ENCODE results near the gene BAZ2B. TPM values are rescaled to one million over a fixed set of nuclear protein-coding genes. Genes with fewer than 3 reads are reported as not detected.

BAZ2B gene
- total RNA-seq, 2 experiments from 2014 or later: 8.1 to 8.4 TPM

- CTCF ChIA-PET: interaction anchor here (0.9 kb wide), 1 partner anchor 316 kb away, joined by 3 read pairs; no protein-coding TSS in a partner anchor
- POLR2A ChIA-PET: interaction anchor here (0.7 kb wide), 1 partner anchor 1418 kb away, joined by 11 read pairs; no protein-coding TSS in a partner anchor
Measured at GRCh38 chr2:159605441-159606178, 10.7 kb downstream of the BAZ2B start.

GRCh38 chr2:159604159-159604558, 12.2 kb downstream of the BAZ2B start:
- CTCF ChIA-PET: interaction anchor here (0.6 to 0.8 kb wide), 2 partner anchors 9 to 156 kb away, joined by 3 to 4 read pairs; no protein-coding TSS in a partner anchor
- Mint-ChIP-seq H3K4me3 (no peak overlapping the region), H3K4me1 (peaks cover 11% of the 10 kb centered on the region), H3K36me3 (ENCODE audit: low read depth) (no peaks in the 10 kb centered on the region), H3K9me3 (ENCODE audit: low read depth) (no peaks in the 10 kb centered on the region), H3K27me3 (no peaks in the 10 kb centered on the region), H3K27ac (no peak overlapping the region)
- intact Hi-C loops (cut with DNase I, micrococcal nuclease): no loop called here
- no peak for DNase-seq
- POLR2A ChIA-PET: no interaction called here
- no peak for ATAC-seq

More at GRCh38 chr2:159605441-159606178, 10.7 kb downstream of the BAZ2B start:
- ATAC-seq: no peak
- intact Hi-C loops (cut with DNase I, micrococcal nuclease): no loop called here
- DNase-seq: no peak
- H3K4me1 Mint-ChIP-seq: peaks cover 8% of the 10 kb centered on the region
- H3K27me3 Mint-ChIP-seq: no peaks in the 10 kb centered on the region
- H3K9me3 Mint-ChIP-seq (ENCODE audit: low read depth): no peaks in the 10 kb centered on the region
- H3K27ac Mint-ChIP-seq: no peak overlapping the region
- H3K4me3 Mint-ChIP-seq: no peak overlapping the region
- H3K36me3 Mint-ChIP-seq (ENCODE audit: low read depth): no peaks in the 10 kb centered on the region

- DNase-seq (peak; percentile 10), ATAC-seq (peak; percentile 84)
- CTCF ChIA-PET: interaction anchor here (0.7 kb wide), 1 partner anchor 38 kb away, joined by 3 read pairs; no protein-coding TSS in a partner anchor
- POLR2A ChIA-PET: no interaction called here
- no peaks in the 10 kb centered on the region for H3K36me3 Mint-ChIP-seq (ENCODE audit: low read depth)
- no peak overlapping the region for H3K27ac Mint-ChIP-seq
- intact Hi-C loops (cut with DNase I, micrococcal nuclease): no loop called here
- H3K4me3 Mint-ChIP-seq: no peak overlapping the region
- H3K4me1 Mint-ChIP-seq: peaks cover 9% of the 10 kb centered on the region
- H3K9me3 Mint-ChIP-seq (ENCODE audit: low read depth): no peaks in the 10 kb centered on the region
- H3K27me3 Mint-ChIP-seq: no peaks in the 10 kb centered on the region
Measured at GRCh38 chr2:159600752-159601151, 15.6 kb downstream of the BAZ2B start.

GRCh38 chr2:159595410-159596046, 20.8 kb downstream of the BAZ2B start:
- POLR2A ChIA-PET: no interaction called here
- Mint-ChIP-seq H3K36me3 (ENCODE audit: low read depth) (no peaks in the 10 kb centered on the region), H3K4me1 (peaks cover 2% of the 10 kb centered on the region), H3K9me3 (ENCODE audit: low read depth) (no peaks in the 10 kb centered on the region), H3K27me3 (no peaks in the 10 kb centered on the region), H3K27ac (no peak overlapping the region), H3K4me3 (no peak overlapping the region)
- ATAC-seq: no peak
- intact Hi-C loops (cut with DNase I, micrococcal nuclease): no loop called here
- CTCF ChIA-PET: interaction anchor here (1.0 to 1.1 kb wide), 2 partner anchors 9 to 93 kb away, joined by 3 read pairs; no protein-coding TSS in a partner anchor
- DNase-seq: no peak

GRCh38 chr2:159592441-159592840, 23.9 kb downstream of the BAZ2B start:
- ATAC-seq: no peak
- H3K4me3 Mint-ChIP-seq: no peak overlapping the region
- H3K27ac Mint-ChIP-seq: no peak overlapping the region
- intact Hi-C loops (cut with DNase I, micrococcal nuclease): no loop called here
- H3K36me3 Mint-ChIP-seq (ENCODE audit: low read depth): no peaks in the 10 kb centered on the region
- POLR2A ChIA-PET: no interaction called here
- no peaks in the 10 kb centered on the region for H3K27me3 Mint-ChIP-seq
- CTCF ChIA-PET: no interaction called here
- H3K4me1 Mint-ChIP-seq: no peaks in the 10 kb centered on the region
- no peak for DNase-seq
- H3K9me3 Mint-ChIP-seq (ENCODE audit: low read depth): no peaks in the 10 kb centered on the region

- intact Hi-C loops (cut with DNase I, micrococcal nuclease): no loop called here
- no peak overlapping the region for H3K27ac Mint-ChIP-seq
- H3K4me3 Mint-ChIP-seq: no peak overlapping the region
- H3K27me3 Mint-ChIP-seq: no peaks in the 10 kb centered on the region
- H3K36me3 Mint-ChIP-seq (ENCODE audit: low read depth): no peaks in the 10 kb centered on the region
- no peaks in the 10 kb centered on the region for H3K4me1 Mint-ChIP-seq
- DNase-seq (no peak), ATAC-seq (no peak)
- CTCF ChIA-PET: no interaction called here
- POLR2A ChIA-PET: no interaction called here
- H3K9me3 Mint-ChIP-seq (ENCODE audit: low read depth): no peaks in the 10 kb centered on the region
Measured at GRCh38 chr2:159591221-159591620, 25.1 kb downstream of the BAZ2B start.

- ChIA-PET CTCF (no interaction called here), POLR2A (no interaction called here)
- Mint-ChIP-seq H3K9me3 (ENCODE audit: low read depth) (no peaks in the 10 kb centered on the region), H3K4me1 (no peaks in the 10 kb centered on the region), H3K36me3 (ENCODE audit: low read depth) (no peaks in the 10 kb centered on the region), H3K27me3 (no peaks in the 10 kb centered on the region), H3K27ac (no peak overlapping the region), H3K4me3 (no peak overlapping the region)
- intact Hi-C loops (cut with DNase I, micrococcal nuclease): no loop called here
- DNase-seq (no peak), ATAC-seq (no peak)
Measured at GRCh38 chr2:159589286-159589685, 27.1 kb downstream of the BAZ2B start.

GRCh38 chr2:159586034-159586433, 30.3 kb downstream of the BAZ2B start:
- no peaks in the 10 kb centered on the region for H3K36me3 Mint-ChIP-seq (ENCODE audit: low read depth)
- ATAC-seq (no peak), DNase-seq (no peak)
- intact Hi-C loops (cut with DNase I, micrococcal nuclease): no loop called here
- no peak overlapping the region for H3K27ac Mint-ChIP-seq
- ChIA-PET POLR2A (no interaction called here), CTCF (interaction anchor here (1.1 to 1.3 kb wide), 2 partner anchors 23 to 73 kb away, joined by 3 to 4 read pairs; no protein-coding TSS in a partner anchor)
- H3K27me3 Mint-ChIP-seq: no peaks in the 10 kb centered on the region
- no peak overlapping the region for H3K4me3 Mint-ChIP-seq
- H3K4me1 Mint-ChIP-seq: no peaks in the 10 kb centered on the region
- H3K9me3 Mint-ChIP-seq (ENCODE audit: low read depth): no peaks in the 10 kb centered on the region

GRCh38 chr2:159585622-159586021, 30.7 kb downstream of the BAZ2B start:
- Mint-ChIP-seq H3K36me3 (ENCODE audit: low read depth) (no peaks in the 10 kb centered on the region), H3K4me1 (no peaks in the 10 kb centered on the region), H3K4me3 (no peak overlapping the region), H3K9me3 (ENCODE audit: low read depth) (no peaks in the 10 kb centered on the region), H3K27ac (no peak overlapping the region), H3K27me3 (no peaks in the 10 kb centered on the region)
- POLR2A ChIA-PET: no interaction called here
- intact Hi-C loops (cut with DNase I, micrococcal nuclease): loop anchor here in 1 of 2 experiments (2.0 kb wide), 1 partner anchor 17 kb away; no protein-coding TSS in a partner anchor
- no peak for DNase-seq
- no peak for ATAC-seq
- CTCF ChIA-PET: interaction anchor here (1.1 to 1.3 kb wide), 2 partner anchors 24 to 74 kb away, joined by 3 to 4 read pairs; no protein-coding TSS in a partner anchor

- CTCF ChIA-PET: no interaction called here
- ATAC-seq (no peak), DNase-seq (no peak)
Measured at GRCh38 chr2:159584796-159585195, 31.6 kb downstream of the BAZ2B start.

GRCh38 chr2:159573846-159574606, 42.3 kb downstream of the BAZ2B start:
- DNase-seq: no peak
- POLR2A ChIA-PET: no interaction called here
- peaks cover 2% of the 10 kb centered on the region for H3K36me3 Mint-ChIP-seq (ENCODE audit: low read depth)
- intact Hi-C loops (cut with DNase I, micrococcal nuclease): no loop called here
- CTCF ChIA-PET: interaction anchor here (0.6 kb wide), 1 partner anchor 394 kb away, joined by 5 read pairs; no protein-coding TSS in a partner anchor
- H3K27me3 Mint-ChIP-seq: no peaks in the 10 kb centered on the region
- no peaks in the 10 kb centered on the region for H3K4me1 Mint-ChIP-seq
- H3K4me3 Mint-ChIP-seq: no peak overlapping the region
- H3K9me3 Mint-ChIP-seq (ENCODE audit: low read depth): peaks cover 2% of the 10 kb centered on the region
- no peak overlapping the region for H3K27ac Mint-ChIP-seq
- ATAC-seq: no peak

More at GRCh38 chr2:159584796-159585195, 31.6 kb downstream of the BAZ2B start:
- H3K27me3 Mint-ChIP-seq: no peaks in the 10 kb centered on the region
- intact Hi-C loops (cut with DNase I, micrococcal nuclease): loop anchor here in 1 of 2 experiments (2.0 kb wide), 1 partner anchor 16 kb away; no protein-coding TSS in a partner anchor
- peaks cover 4% of the 10 kb centered on the region for H3K36me3 Mint-ChIP-seq (ENCODE audit: low read depth)
- no peaks in the 10 kb centered on the region for H3K4me1 Mint-ChIP-seq
- POLR2A ChIA-PET: no interaction called here
- no peak overlapping the region for H3K27ac Mint-ChIP-seq
- H3K9me3 Mint-ChIP-seq (ENCODE audit: low read depth): peaks cover 5% of the 10 kb centered on the region
- H3K4me3 Mint-ChIP-seq: no peak overlapping the region

All from activated CD4-positive, alpha-beta T cell treated with anti-CD3 and anti-CD28 coated beads for 36 hours (primary cell).